G401.6 (cell line): ENCODE measurements around the gene ZNF488.
"Not testable (repeated sequence)": the region's sequence is repeated elsewhere in the genome, so short reads cannot be mapped to it uniquely, and the experiment has no call there.

Experiments
- FAIRE-seq: peaks from 2 replicates; lab custom pipeline; 2012; peaks lifted over from hg19 to GRCh38; lab: Jason Lieb, UNC

ZNF488 gene

GRCh38 chr10:47384148-47384921 lies at the start of gene ZNF488:
ZNF488 (minus strand) TSS chr10:47384293; CDS start chr10:47368829, 15,464 bp downstream.
- no peak for FAIRE-seq

- FAIRE-seq: no peak
Measured at GRCh38 chr10:47425813-47426419, 41.8 kb upstream of the ZNF488 start.

GRCh38 chr10:47424231-47424630 lies 40.1 kb upstream of the ZNF488 start:
- FAIRE-seq: no peak

- FAIRE-seq: no peak
Measured at GRCh38 chr10:47423476-47423875, 39.4 kb upstream of the ZNF488 start.

GRCh38 chr10:47421057-47421952 lies 37.2 kb upstream of the ZNF488 start:
- FAIRE-seq: no peak

GRCh38 chr10:47420305-47421056 lies 36.4 kb upstream of the ZNF488 start:
- FAIRE-seq: no peak

GRCh38 chr10:47419421-47419820 lies 35.3 kb upstream of the ZNF488 start:
- no peak for FAIRE-seq

- no peak for FAIRE-seq
Measured at GRCh38 chr10:47418966-47419365, 34.9 kb upstream of the ZNF488 start.

- no peak for FAIRE-seq
Measured at GRCh38 chr10:47418321-47418720, 34.2 kb upstream of the ZNF488 start.

- not testable (repeated sequence) for FAIRE-seq
Measured at GRCh38 chr10:47416305-47417218, 32.5 kb upstream of the ZNF488 start.

- no peak for FAIRE-seq
Measured at GRCh38 chr10:47415520-47416304, 31.6 kb upstream of the ZNF488 start.

- FAIRE-seq: no peak
Measured at GRCh38 chr10:47414752-47415519, 30.8 kb upstream of the ZNF488 start.

GRCh38 chr10:47414227-47414592 lies 30.1 kb upstream of the ZNF488 start:
- no peak for FAIRE-seq

GRCh38 chr10:47413531-47414226 lies 29.6 kb upstream of the ZNF488 start:
- no peak for FAIRE-seq

GRCh38 chr10:47412869-47413268 lies 28.8 kb upstream of the ZNF488 start:
- no peak for FAIRE-seq

- FAIRE-seq: no peak
Measured at GRCh38 chr10:47412177-47412730, 28.2 kb upstream of the ZNF488 start.

GRCh38 chr10:47410862-47411261 lies 26.8 kb upstream of the ZNF488 start:
- FAIRE-seq: no peak

- no peak for FAIRE-seq
Measured at GRCh38 chr10:47410271-47410670, 26.2 kb upstream of the ZNF488 start.

- FAIRE-seq: no peak
Measured at GRCh38 chr10:47409866-47410256, 25.8 kb upstream of the ZNF488 start.
